GM12878 (cell line): ENCODE data around the gene SLC7A5.
"Not testable (repeated sequence)": the region's sequence is repeated elsewhere in the genome, so short reads cannot be mapped to it uniquely, and the experiment has no call there.

Experiments used
- CHD1 ChIP-seq: IDR thresholded peaks from 2 replicates; pipeline ENCODE4 v1.6.1; 2012; ENCODE audit warnings: low read depth, low read length, improper control_type of control experiment
- CTCF ChIP-seq, 3 experiments: IDR thresholded peaks in 2 of 3; conservative IDR thresholded peaks in 1 of 3; 2 replicates each; pipeline ENCODE4 v1.5.1; 2011; ENCODE audit warnings: low read depth in 3 of 3, low read length in 3 of 3, mild to moderate bottlenecking in 3 of 3, control low read depth in 2 of 3, moderate library complexity in 2 of 3, inconsistent platforms in 1 of 3, mixed read lengths in 1 of 3; ENCODE audit not compliant: control insufficient read depth in 2 of 3, insufficient read depth in 1 of 3; ENCODE audit errors: extremely low read depth in 1 of 3
- POLR2AphosphoS5 ChIP-seq: IDR thresholded peaks from 2 replicates; pipeline ENCODE4 v1.6.1; 2011; ENCODE audit warnings: mild to moderate bottlenecking, low read length, inconsistent platforms

- TF ChIP-seq POLR2AphosphoS5; CHD1; CTCF (IDR thresholded peaks at IDR 0.05 in 2 of 3, conservative IDR thresholded peaks at IDR 0.05 in 1 of 3; ENCODE audit: control insufficient read depth in 2 of 3, extremely low read depth in 1 of 3, insufficient read depth in 1 of 3, low read depth in 3 of 3, low read length in 3 of 3): not testable (repeated sequence)
Measured at GRCh38 chr16:87911106-87911763, 41.9 kb upstream of the SLC7A5 start.
